Measurements from ENCODE around the gene CSTB.

Gene CSTB

GRCh38 chr21:43749651-43750262, 26.4 kb downstream of the CSTB start:
- TF ChIP-seq POLR2AphosphoS5 (IDR thresholded peaks at IDR 0.05; ENCODE audit: low read depth, low read length) (no peak), SIN3A (IDR thresholded peaks at IDR 0.05; ENCODE audit: borderline replicate concordance, insufficient read depth, low read length) (no peak), REST (IDR thresholded peaks at IDR 0.05; ENCODE audit: insufficient read depth in 1 of 2, low read depth in 2 of 2, low read length in 2 of 2) (no peak), FOXP2 (optimal IDR thresholded peaks at IDR 0.05; ENCODE audit: borderline replicate concordance, extremely low read depth, extremely low read length, insufficient read depth) (no peak), TAF1 (IDR thresholded peaks at IDR 0.05; ENCODE audit: borderline replicate concordance, insufficient read depth, low read length) (no peak)

- TF ChIP-seq TAF1 (IDR thresholded peaks at IDR 0.05; ENCODE audit: borderline replicate concordance, insufficient read depth, low read length) (no peak), SIN3A (IDR thresholded peaks at IDR 0.05; ENCODE audit: borderline replicate concordance, insufficient read depth, low read length) (no peak), FOXP2 (optimal IDR thresholded peaks at IDR 0.05; ENCODE audit: borderline replicate concordance, extremely low read depth, extremely low read length, insufficient read depth) (no peak)
Measured at GRCh38 chr21:43748622-43749021, 27.5 kb downstream of the CSTB start.

GRCh38 chr21:43745772-43746517, 30.2 kb downstream of the CSTB start:
- TF ChIP-seq REST (IDR thresholded peaks at IDR 0.05; ENCODE audit: insufficient read depth in 1 of 2, low read depth in 2 of 2, low read length in 2 of 2): no peak
- TF ChIP-seq POLR2AphosphoS5 (IDR thresholded peaks at IDR 0.05; ENCODE audit: low read depth, low read length): no peak
- TF ChIP-seq SIN3A (IDR thresholded peaks at IDR 0.05; ENCODE audit: borderline replicate concordance, insufficient read depth, low read length): no peak

- TF ChIP-seq FOXP2 (optimal IDR thresholded peaks at IDR 0.05; ENCODE audit: borderline replicate concordance, extremely low read depth, extremely low read length, insufficient read depth) (no peak), SIN3A (IDR thresholded peaks at IDR 0.05; ENCODE audit: borderline replicate concordance, insufficient read depth, low read length) (no peak), POLR2AphosphoS5 (IDR thresholded peaks at IDR 0.05; ENCODE audit: low read depth, low read length) (no peak), REST (IDR thresholded peaks at IDR 0.05; ENCODE audit: insufficient read depth in 1 of 2, low read depth in 2 of 2, low read length in 2 of 2) (no peak), TAF1 (IDR thresholded peaks at IDR 0.05; ENCODE audit: borderline replicate concordance, insufficient read depth, low read length) (no peak)
Measured at GRCh38 chr21:43744725-43745124, 31.4 kb downstream of the CSTB start.

- TF ChIP-seq REST (IDR thresholded peaks at IDR 0.05; ENCODE audit: insufficient read depth in 1 of 2, low read depth in 2 of 2, low read length in 2 of 2): no peak
- TF ChIP-seq TAF1 (IDR thresholded peaks at IDR 0.05; ENCODE audit: borderline replicate concordance, insufficient read depth, low read length): no peak
- TF ChIP-seq SIN3A (IDR thresholded peaks at IDR 0.05; ENCODE audit: borderline replicate concordance, insufficient read depth, low read length): no peak
- TF ChIP-seq FOXP2 (optimal IDR thresholded peaks at IDR 0.05; ENCODE audit: borderline replicate concordance, extremely low read depth, extremely low read length, insufficient read depth): no peak
- TF ChIP-seq POLR2AphosphoS5 (IDR thresholded peaks at IDR 0.05; ENCODE audit: low read depth, low read length): no peak
Measured at GRCh38 chr21:43743947-43744346, 32.2 kb downstream of the CSTB start.
